NCI-H345 treated with DMSO at 0.1 percent for 48 hours (cell line): ENCODE data around the gene SLC35D3.
"Not testable (repeated sequence)": the region's sequence is repeated elsewhere in the genome, so short reads cannot be mapped to it uniquely, and the experiment has no call there.

Source experiments
- DNase-seq: peaks from one replicate; lab custom pipeline; 2025; ENCODE audit not compliant: unreplicated experiment; lab: John Stamatoyannopoulos, UW

SLC35D3 gene

GRCh38 chr6:136923116-136923953 lies 1.2 kb downstream of the SLC35D3 start:
- no peak for DNase-seq

- DNase-seq: no peak
Observed at GRCh38 chr6:136923954-136924673, 2.0 kb downstream of the SLC35D3 start.

GRCh38 chr6:136926383-136926782 lies 4.3 kb downstream of the SLC35D3 start:
- no peak for DNase-seq

- no peak for DNase-seq
Observed at GRCh38 chr6:136927292-136927691, 5.2 kb downstream of the SLC35D3 start.

- DNase-seq: no peak
Observed at GRCh38 chr6:136930528-136930927, 8.4 kb downstream of the SLC35D3 start.

GRCh38 chr6:136932599-136932998 lies 10.5 kb downstream of the SLC35D3 start:
- no peak for DNase-seq

GRCh38 chr6:136945072-136945471 lies 23.0 kb downstream of the SLC35D3 start:
- no peak for DNase-seq

GRCh38 chr6:136945711-136946121 lies 23.6 kb downstream of the SLC35D3 start:
- no peak for DNase-seq

- DNase-seq: no peak
Observed at GRCh38 chr6:136947037-136947436, 24.9 kb downstream of the SLC35D3 start.

GRCh38 chr6:136949957-136950356 lies 27.9 kb downstream of the SLC35D3 start:
- not testable (repeated sequence) for DNase-seq

GRCh38 chr6:136950436-136951126 lies 28.5 kb downstream of the SLC35D3 start:
- DNase-seq: no peak

- peak; percentile 35 for DNase-seq
Observed at GRCh38 chr6:136952714-136953260, 30.7 kb downstream of the SLC35D3 start.

GRCh38 chr6:136955123-136955522 lies 33.0 kb downstream of the SLC35D3 start:
- DNase-seq: no peak

- DNase-seq: peak; percentile 83
Observed at GRCh38 chr6:136956590-136957544, 34.8 kb downstream of the SLC35D3 start.

- DNase-seq: no peak
Observed at GRCh38 chr6:136958168-136958567, 36.1 kb downstream of the SLC35D3 start.

- DNase-seq: peak; percentile 69
Observed at GRCh38 chr6:136959471-136959891, 37.4 kb downstream of the SLC35D3 start.

- DNase-seq: not testable (repeated sequence)
Observed at GRCh38 chr6:136959935-136960334, 37.8 kb downstream of the SLC35D3 start.

GRCh38 chr6:136960781-136961180 lies 38.7 kb downstream of the SLC35D3 start:
- no peak for DNase-seq

- peak; percentile 49 for DNase-seq
Observed at GRCh38 chr6:136961848-136962247, 39.7 kb downstream of the SLC35D3 start.

GRCh38 chr6:136962661-136963060 lies 40.6 kb downstream of the SLC35D3 start:
- DNase-seq: peak; percentile 90
